T-helper 2 cell (primary cell): ENCODE measurements around the gene C1QTNF12.
"Not testable (repeated sequence)": the region's sequence is repeated elsewhere in the genome, so short reads cannot be mapped to it uniquely, and the experiment has no call there.

Experiments
- DNase-seq, 5 experiments: peaks; one replicate each; pipeline versions ENCODE4 v3.0.0 to v3.0.0-alpha.2; 2012 to 2022

The C1QTNF12 gene

DNA sequence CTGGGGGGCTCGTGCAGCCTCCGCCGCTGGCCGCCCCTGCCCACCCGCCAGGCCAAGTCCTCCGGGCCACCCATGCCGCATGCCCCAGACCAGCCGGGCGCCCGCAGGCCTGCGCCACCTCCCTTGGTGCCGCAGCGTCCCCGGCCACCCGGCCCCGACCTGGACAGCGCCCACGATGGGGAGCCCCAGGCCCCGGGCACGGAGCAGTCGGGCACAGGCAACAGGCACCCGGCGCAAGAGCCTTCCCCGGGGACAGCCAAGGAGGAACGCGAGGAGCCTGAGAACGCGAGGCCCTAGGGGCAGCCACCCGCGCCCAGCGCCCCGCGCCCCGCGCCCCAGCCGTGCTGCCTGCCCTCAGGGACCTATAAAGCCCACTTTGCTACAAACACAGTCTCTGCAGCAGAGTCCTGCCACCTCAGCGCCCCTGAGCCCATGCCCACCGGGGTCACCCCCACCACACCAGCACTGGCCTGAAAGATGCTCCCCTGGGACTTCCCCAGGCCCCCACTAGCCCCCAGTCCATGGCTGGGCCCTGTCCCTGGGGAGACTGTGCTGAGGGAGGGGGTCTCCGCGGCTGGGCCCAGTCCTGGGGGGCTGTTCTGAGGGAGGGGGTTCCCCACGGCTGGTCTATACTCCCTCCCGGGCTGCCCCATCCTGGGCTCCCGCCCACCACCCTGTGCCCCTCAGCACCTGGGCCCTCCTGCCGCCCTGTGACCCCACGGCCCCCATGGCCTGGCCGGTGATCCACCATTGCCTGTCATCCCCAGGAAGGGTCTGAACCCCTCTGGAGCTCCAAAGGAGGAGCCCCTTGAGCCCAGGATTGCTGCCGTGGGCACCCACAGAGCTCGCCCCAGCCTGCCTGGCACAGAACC, 48.7 kb downstream of the C1QTNF12 start:
- DNase-seq: no peak

DNA sequence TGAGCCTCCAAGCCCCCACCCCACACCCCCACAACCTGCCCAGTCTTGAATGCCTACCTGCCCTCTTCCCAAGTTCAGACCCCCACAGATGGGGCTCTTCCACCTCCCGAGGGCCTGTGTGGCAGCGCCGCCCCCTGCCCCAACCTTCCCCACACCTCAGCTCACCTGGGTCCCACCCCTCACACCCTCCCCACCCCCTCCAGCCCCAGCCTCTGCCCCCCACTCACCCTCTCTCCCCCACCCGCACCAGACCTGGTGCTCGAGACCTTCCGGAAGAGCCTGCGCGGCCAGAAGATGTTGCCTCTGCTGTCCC, 49.4 kb downstream of the C1QTNF12 start:
- no peak for DNase-seq

DNA sequence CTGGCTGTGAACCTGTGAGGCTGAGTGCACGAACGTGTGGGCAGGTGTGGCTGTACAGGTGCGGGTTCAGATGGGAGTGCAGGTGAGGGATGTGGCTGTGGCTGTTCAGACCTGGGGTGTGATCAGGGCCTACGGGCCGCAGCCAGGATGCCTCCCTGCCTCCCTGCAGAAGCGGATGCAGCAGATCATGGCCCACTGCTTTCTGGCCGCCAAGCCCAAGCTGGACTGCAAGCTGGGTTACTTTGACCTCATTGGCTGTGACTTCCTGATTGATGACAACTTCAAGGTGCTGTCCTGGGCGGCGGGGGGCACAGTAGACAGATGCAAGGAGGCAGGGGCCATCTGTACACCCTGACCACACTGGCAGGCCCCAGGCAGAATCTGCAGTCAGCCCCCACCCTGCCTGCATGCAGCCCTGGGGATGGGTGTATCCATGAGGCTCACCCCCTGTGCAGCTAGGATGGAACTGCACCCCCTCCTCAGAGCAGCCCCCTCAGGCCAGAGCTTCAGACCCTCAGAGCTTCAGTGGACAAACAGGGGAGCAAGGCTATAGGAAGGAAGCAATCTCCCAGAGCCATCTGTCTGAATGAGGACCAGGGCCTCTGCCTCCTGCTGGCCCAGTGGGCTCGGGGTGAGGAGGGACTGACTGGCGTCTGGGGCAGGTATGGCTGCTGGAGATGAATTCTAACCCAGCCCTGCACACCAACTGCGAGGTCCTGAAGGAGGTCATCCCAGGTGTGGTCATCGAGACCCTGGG, 49.9 kb downstream of the C1QTNF12 start:
- DNase-seq: no peak

- DNase-seq: not testable (repeated sequence)
Observed at GRCh38 chr1:1195726-1196125, 50.8 kb downstream of the C1QTNF12 start.

GRCh38 chr1:1194723-1195122, 51.8 kb downstream of the C1QTNF12 start:
- DNase-seq: no peak
